Measurements from ENCODE around the gene IL18R1.
A peak's percentile ranks its signal among the peaks of the same experiment; 100 is the strongest.

The IL18R1 gene

GRCh38 chr2:102313025-102313424 is 42.6 kb upstream of the IL18R1 start:
- H3K9ac ChIP-seq (ENCODE audit: low read depth, low read length, poor library complexity): no peak overlapping the region
- no peak overlapping the region for H3K4me2 ChIP-seq (ENCODE audit: insufficient read depth, low read length, poor library complexity, severe bottlenecking)
- no peak overlapping the region for H3K14ac ChIP-seq (ENCODE audit: low read length)
- no peak overlapping the region for H2BK120ac ChIP-seq (ENCODE audit: low read depth, low read length)
- H2AFZ ChIP-seq (ENCODE audit: low read length): no peak overlapping the region
- H2BK12ac ChIP-seq (ENCODE audit: low read length): no peak overlapping the region
- H3K23ac ChIP-seq (ENCODE audit: low read depth, low read length, poor library complexity): no peak overlapping the region
- H4K91ac ChIP-seq (ENCODE audit: low read depth, low read length, poor library complexity): no peak overlapping the region
- no peak overlapping the region for H3K18ac ChIP-seq (ENCODE audit: low read length)
- no peak overlapping the region for H3K27ac ChIP-seq (replicated peaks; ENCODE audit: low read length)
- no peaks in the 10 kb centered on the region for H3K79me1 ChIP-seq (ENCODE audit: low read depth, low read length)
- H2BK5ac ChIP-seq (ENCODE audit: low read length): no peak overlapping the region
- no peak overlapping the region for H2BK15ac ChIP-seq (ENCODE audit: low read length)
- no peak overlapping the region for H3K4me3 ChIP-seq (ENCODE audit: low read length in 2 of 2)
- no peak overlapping the region for H3K4ac ChIP-seq (ENCODE audit: low read length)
- no peaks in the 10 kb centered on the region for H3K36me3 ChIP-seq (replicated peaks in 1 of 2; ENCODE audit: control insufficient read depth in 2 of 2, insufficient read depth in 2 of 2, low read length in 2 of 2)
- no peak overlapping the region for H4K8ac ChIP-seq (ENCODE audit: low read depth, low read length)
- DNase-seq (ENCODE audit: low spot score): no peak
- no CpG with 5 or more reads among the region's 2 CpGs for WGBS, 2 donors (ENCODE audit: extremely low coverage in 2 of 2, insufficient read length in 2 of 2, insufficient replicate concordance in 1 of 2)
- H3K4me1 ChIP-seq (ENCODE audit: control insufficient read depth in 2 of 2, insufficient read depth in 1 of 2, low read depth in 1 of 2, low read length in 2 of 2): peaks cover 0 to 3% of the 10 kb centered on the region in 2 donors
- no peaks in the 10 kb centered on the region for H3K27me3 ChIP-seq (ENCODE audit: control insufficient read depth in 3 of 3, insufficient read depth in 3 of 3, low read depth in 1 of 3, low read length in 3 of 3)
- H2AK5ac ChIP-seq (ENCODE audit: low read depth, low read length): no peak overlapping the region
- peaks cover 0 to 2% of the 10 kb centered on the region in 2 donors for H3K9me3 ChIP-seq (replicated peaks in 1 of 2; ENCODE audit: control insufficient read depth in 2 of 2, insufficient read depth in 1 of 2, low read depth in 1 of 2, low read length in 2 of 2)

GRCh38 chr2:102313471-102313870 is 42.1 kb upstream of the IL18R1 start:
- Histone ChIP-seq H2AK5ac (ENCODE audit: low read depth, low read length) (no peak overlapping the region), H2AFZ (ENCODE audit: low read length) (no peak overlapping the region), H3K27me3 (ENCODE audit: control insufficient read depth in 3 of 3, insufficient read depth in 3 of 3, low read depth in 1 of 3, low read length in 3 of 3) (no peaks in the 10 kb centered on the region), H3K23ac (ENCODE audit: low read depth, low read length, poor library complexity) (no peak overlapping the region), H3K4me2 (ENCODE audit: insufficient read depth, low read length, poor library complexity, severe bottlenecking) (no peak overlapping the region), H2BK120ac (ENCODE audit: low read depth, low read length) (no peak overlapping the region), H3K4ac (ENCODE audit: low read length) (no peak overlapping the region), H4K91ac (ENCODE audit: low read depth, low read length, poor library complexity) (no peak overlapping the region), H3K18ac (ENCODE audit: low read length) (no peak overlapping the region), H2BK15ac (ENCODE audit: low read length) (no peak overlapping the region), H3K9ac (ENCODE audit: low read depth, low read length, poor library complexity) (no peak overlapping the region), H3K9me3 (replicated peaks in 1 of 2; ENCODE audit: control insufficient read depth in 2 of 2, insufficient read depth in 1 of 2, low read depth in 1 of 2, low read length in 2 of 2) (peaks cover 0 to 2% of the 10 kb centered on the region in 2 donors), H2BK12ac (ENCODE audit: low read length) (no peak overlapping the region), H4K8ac (ENCODE audit: low read depth, low read length) (no peak overlapping the region), H3K27ac (replicated peaks; ENCODE audit: low read length) (no peak overlapping the region), H3K36me3 (replicated peaks in 1 of 2; ENCODE audit: control insufficient read depth in 2 of 2, insufficient read depth in 2 of 2, low read length in 2 of 2) (no peaks in the 10 kb centered on the region), H3K4me3 (ENCODE audit: low read length in 2 of 2) (peak overlapping the region in 1 of 2 donors; percentile 69), H3K14ac (ENCODE audit: low read length) (no peak overlapping the region), H2BK5ac (ENCODE audit: low read length) (no peak overlapping the region), H3K79me1 (ENCODE audit: low read depth, low read length) (no peaks in the 10 kb centered on the region), H3K4me1 (ENCODE audit: control insufficient read depth in 2 of 2, insufficient read depth in 1 of 2, low read depth in 1 of 2, low read length in 2 of 2) (peaks cover 0 to 3% of the 10 kb centered on the region in 2 donors)
- WGBS, 2 donors (ENCODE audit: extremely low coverage in 2 of 2, insufficient read length in 2 of 2, insufficient replicate concordance in 1 of 2): no CpG with 5 or more reads among the region's 8 CpGs
- DNase-seq (ENCODE audit: low spot score): no peak

GRCh38 chr2:102313950-102314349 is 41.6 kb upstream of the IL18R1 start:
- Histone ChIP-seq H3K27me3 (ENCODE audit: control insufficient read depth in 3 of 3, insufficient read depth in 3 of 3, low read depth in 1 of 3, low read length in 3 of 3) (no peaks in the 10 kb centered on the region), H3K4me3 (ENCODE audit: low read length in 2 of 2) (no peak overlapping the region), H3K14ac (ENCODE audit: low read length) (no peak overlapping the region), H2BK12ac (ENCODE audit: low read length) (no peak overlapping the region), H4K91ac (ENCODE audit: low read depth, low read length, poor library complexity) (no peak overlapping the region), H2BK5ac (ENCODE audit: low read length) (no peak overlapping the region), H3K23ac (ENCODE audit: low read depth, low read length, poor library complexity) (no peak overlapping the region), H3K4me1 (ENCODE audit: control insufficient read depth in 2 of 2, insufficient read depth in 1 of 2, low read depth in 1 of 2, low read length in 2 of 2) (peaks cover 0 to 3% of the 10 kb centered on the region in 2 donors), H3K9ac (ENCODE audit: low read depth, low read length, poor library complexity) (no peak overlapping the region), H2AFZ (ENCODE audit: low read length) (no peak overlapping the region), H2BK120ac (ENCODE audit: low read depth, low read length) (no peak overlapping the region), H2AK5ac (ENCODE audit: low read depth, low read length) (no peak overlapping the region), H3K27ac (replicated peaks; ENCODE audit: low read length) (no peak overlapping the region), H3K9me3 (replicated peaks in 1 of 2; ENCODE audit: control insufficient read depth in 2 of 2, insufficient read depth in 1 of 2, low read depth in 1 of 2, low read length in 2 of 2) (peaks cover 0 to 2% of the 10 kb centered on the region in 2 donors), H3K4me2 (ENCODE audit: insufficient read depth, low read length, poor library complexity, severe bottlenecking) (no peak overlapping the region), H2BK15ac (ENCODE audit: low read length) (no peak overlapping the region), H3K36me3 (replicated peaks in 1 of 2; ENCODE audit: control insufficient read depth in 2 of 2, insufficient read depth in 2 of 2, low read length in 2 of 2) (no peaks in the 10 kb centered on the region), H3K4ac (ENCODE audit: low read length) (no peak overlapping the region), H3K18ac (ENCODE audit: low read length) (no peak overlapping the region), H4K8ac (ENCODE audit: low read depth, low read length) (no peak overlapping the region), H3K79me1 (ENCODE audit: low read depth, low read length) (no peaks in the 10 kb centered on the region)
- no CpG with 5 or more reads among the region's 3 CpGs for WGBS, 2 donors (ENCODE audit: extremely low coverage in 2 of 2, insufficient read length in 2 of 2, insufficient replicate concordance in 1 of 2)
- no peak for DNase-seq (ENCODE audit: low spot score)

- WGBS, 2 donors (ENCODE audit: extremely low coverage in 2 of 2, insufficient read length in 2 of 2, insufficient replicate concordance in 1 of 2): no CpG with 5 or more reads among the region's 2 CpGs
- no peak overlapping the region for H2BK12ac ChIP-seq (ENCODE audit: low read length)
- no peak overlapping the region for H2BK5ac ChIP-seq (ENCODE audit: low read length)
- H3K23ac ChIP-seq (ENCODE audit: low read depth, low read length, poor library complexity): no peak overlapping the region
- H2AFZ ChIP-seq (ENCODE audit: low read length): no peak overlapping the region
- H3K4me3 ChIP-seq (ENCODE audit: low read length in 2 of 2): no peak overlapping the region
- DNase-seq (ENCODE audit: low spot score): no peak
- H3K18ac ChIP-seq (ENCODE audit: low read length): no peak overlapping the region
- H3K79me1 ChIP-seq (ENCODE audit: low read depth, low read length): no peaks in the 10 kb centered on the region
- no peaks in the 10 kb centered on the region for H3K27me3 ChIP-seq (ENCODE audit: control insufficient read depth in 3 of 3, insufficient read depth in 3 of 3, low read depth in 1 of 3, low read length in 3 of 3)
- H3K27ac ChIP-seq (replicated peaks; ENCODE audit: low read length): no peak overlapping the region
- H4K8ac ChIP-seq (ENCODE audit: low read depth, low read length): no peak overlapping the region
- no peak overlapping the region for H2BK15ac ChIP-seq (ENCODE audit: low read length)
- no peak overlapping the region for H3K4ac ChIP-seq (ENCODE audit: low read length)
- H2AK5ac ChIP-seq (ENCODE audit: low read depth, low read length): no peak overlapping the region
- peaks cover 0 to 2% of the 10 kb centered on the region in 2 donors for H3K9me3 ChIP-seq (replicated peaks in 1 of 2; ENCODE audit: control insufficient read depth in 2 of 2, insufficient read depth in 1 of 2, low read depth in 1 of 2, low read length in 2 of 2)
- H3K4me2 ChIP-seq (ENCODE audit: insufficient read depth, low read length, poor library complexity, severe bottlenecking): no peak overlapping the region
- H3K36me3 ChIP-seq (replicated peaks in 1 of 2; ENCODE audit: control insufficient read depth in 2 of 2, insufficient read depth in 2 of 2, low read length in 2 of 2): no peaks in the 10 kb centered on the region
- H3K4me1 ChIP-seq (ENCODE audit: control insufficient read depth in 2 of 2, insufficient read depth in 1 of 2, low read depth in 1 of 2, low read length in 2 of 2): peaks cover 0 to 3% of the 10 kb centered on the region in 2 donors
- no peak overlapping the region for H3K9ac ChIP-seq (ENCODE audit: low read depth, low read length, poor library complexity)
- H3K14ac ChIP-seq (ENCODE audit: low read length): no peak overlapping the region
- no peak overlapping the region for H4K91ac ChIP-seq (ENCODE audit: low read depth, low read length, poor library complexity)
- H2BK120ac ChIP-seq (ENCODE audit: low read depth, low read length): no peak overlapping the region
Measured at GRCh38 chr2:102315921-102316320, 39.7 kb upstream of the IL18R1 start.
